BJ (cell line): ENCODE measurements around the gene FUZ. TPM values are rescaled to one million over a fixed set of nuclear protein-coding genes. Genes with fewer than 3 reads are reported as not detected.

Source experiments
- CTCF ChIA-PET: fragments of 350-600 bp; formaldehyde crosslinking; extraction: SDS; loops from one replicate; lab custom pipeline; 2021; ENCODE audit warnings: antibody characterized with exemption, inconsistent platforms; lab: Yijun Ruan, JAX
- POLR2A ChIA-PET: fragments of 300-600 bp; sonication (Branson Sonifier 250); formaldehyde crosslinking; extraction: SDS; loops from one replicate; lab custom pipeline; 2021; ENCODE audit warnings: antibody characterized with exemption; lab: Charles Lee
- DNase-seq: peaks from one replicate; pipeline ENCODE4 v3.0.0-alpha.2; 2011; ENCODE audit warnings: low read depth
- H3K27me3 ChIP-seq: 2 replicates; pipeline ENCODE4 v1.6.0; 2011; ENCODE audit warnings: low read length; ENCODE audit not compliant: control insufficient read depth, insufficient read depth
- H3K36me3 ChIP-seq: 2 replicates; pipeline ENCODE4 v1.5.1; 2011; ENCODE audit warnings: low read length; ENCODE audit not compliant: control insufficient read depth, insufficient read depth
- H3K4me3 ChIP-seq: 2 replicates; pipeline ENCODE4 v1.5.1; 2011; ENCODE audit warnings: low read depth, mild to moderate bottlenecking, control low read depth, low read length
- CTCF ChIP-seq: IDR thresholded peaks from 2 replicates; pipeline ENCODE4 v1.5.1; 2011; ENCODE audit warnings: low read depth, mild to moderate bottlenecking, control low read depth, inconsistent platforms, low read length, moderate library complexity; ENCODE audit not compliant: insufficient read depth
- polyA plus RNA-seq: library from polyadenylated mRNA; depleted of rRNA; stranded (reverse); fragments of >200 nt; gene quantifications from 2 replicates; pipeline ENCODE4 v1.2.3, GENCODE V29; 2011

FUZ gene
- polyA plus RNA-seq, 1 experiment = 14.3 TPM

DNA sequence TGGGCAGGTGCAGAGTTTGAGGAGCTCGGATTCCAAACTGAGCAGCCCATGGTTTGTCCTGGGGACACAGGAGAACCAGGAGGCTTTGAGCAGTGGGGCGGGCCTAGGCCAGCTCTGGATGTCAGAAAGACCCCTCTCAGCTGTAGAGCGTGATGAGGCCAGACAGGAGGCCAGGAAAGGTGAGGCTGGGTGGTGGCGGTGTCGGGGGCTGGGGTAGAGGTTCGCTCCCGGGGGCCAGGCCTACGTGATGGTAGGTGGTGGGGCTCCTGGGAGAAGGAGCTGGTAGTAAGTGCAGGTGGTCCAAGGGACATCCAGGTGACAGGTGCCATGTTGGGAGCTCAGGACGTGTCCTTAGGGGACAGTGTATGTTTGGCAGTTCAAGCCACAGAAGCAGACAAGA is 24.3 kb upstream of the FUZ start:
- Histone ChIP-seq H3K27me3 (no peaks in the 10 kb centered on the region), H3K4me3 (no peak overlapping the region), H3K36me3 (peaks cover 34% of the 10 kb centered on the region)
- CTCF ChIA-PET = no interaction called here
- no peak for DNase-seq
- POLR2A ChIA-PET = no interaction called here
- TF ChIP-seq CTCF = no peak

- CTCF ChIA-PET = no interaction called here
- TF ChIP-seq CTCF = no peak
- no peak for DNase-seq
- Histone ChIP-seq H3K27me3 (no peaks in the 10 kb centered on the region), H3K4me3 (no peak overlapping the region), H3K36me3 (peaks cover 39% of the 10 kb centered on the region)
- POLR2A ChIA-PET = no interaction called here
These were observed 23.9 kb upstream of the FUZ start for GRCh38 chr19:49837009-49837310.

DNA sequence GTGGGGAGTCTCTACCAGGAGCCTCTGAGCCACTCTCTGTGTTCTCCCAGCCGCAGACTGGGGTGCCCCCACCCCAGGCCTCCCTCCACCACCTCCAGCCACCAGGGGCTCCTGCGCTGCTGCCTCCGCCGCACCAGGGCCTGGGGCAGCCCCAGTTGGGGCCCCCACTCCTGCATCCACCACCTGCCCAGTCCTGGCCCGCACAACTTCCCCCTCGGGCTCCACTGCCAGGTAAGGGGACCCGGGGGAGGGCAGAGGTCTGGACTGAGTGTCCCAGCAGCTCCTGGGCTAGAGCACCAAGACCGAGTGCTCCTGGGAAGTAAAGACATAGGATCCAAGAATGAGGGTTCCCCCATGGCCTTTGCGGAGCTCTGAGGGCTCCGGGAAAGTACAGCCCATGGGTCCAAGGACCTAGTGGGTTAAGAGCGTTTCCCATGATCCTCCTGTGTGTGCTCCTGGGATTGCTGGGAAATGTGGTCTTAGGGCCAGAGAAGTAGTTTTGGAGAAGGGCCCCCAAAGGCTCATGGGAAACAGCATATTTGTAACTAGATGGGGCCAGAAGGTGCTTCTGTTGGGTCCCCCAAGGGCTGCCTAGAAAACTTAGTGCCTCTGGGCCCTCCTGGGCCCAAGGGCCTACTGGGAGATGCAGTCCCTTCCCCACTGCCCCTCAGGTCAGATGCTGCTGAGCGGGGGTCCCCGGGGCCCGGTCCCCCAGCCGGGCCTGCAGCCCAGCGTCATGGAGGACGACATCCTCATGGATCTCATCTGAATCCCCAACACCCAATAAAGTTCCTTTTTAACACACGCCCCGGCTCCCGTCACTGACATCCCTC is 23.3 kb upstream of the FUZ start:
- ChIA-PET CTCF (no interaction called here), POLR2A (no interaction called here)
- no peak for DNase-seq
- Histone ChIP-seq H3K36me3 (peaks cover 43% of the 10 kb centered on the region), H3K27me3 (no peaks in the 10 kb centered on the region), H3K4me3 (no peak overlapping the region)
- no peak for TF ChIP-seq CTCF

- H3K4me3 ChIP-seq = no peak overlapping the region
- ChIA-PET POLR2A (no interaction called here), CTCF (no interaction called here)
- DNase-seq = no peak
- no peak for TF ChIP-seq CTCF
- peaks cover 46% of the 10 kb centered on the region for H3K36me3 ChIP-seq
- H3K27me3 ChIP-seq = no peaks in the 10 kb centered on the region
These were observed 22.5 kb upstream of the FUZ start for GRCh38 chr19:49835562-49835961.

DNA sequence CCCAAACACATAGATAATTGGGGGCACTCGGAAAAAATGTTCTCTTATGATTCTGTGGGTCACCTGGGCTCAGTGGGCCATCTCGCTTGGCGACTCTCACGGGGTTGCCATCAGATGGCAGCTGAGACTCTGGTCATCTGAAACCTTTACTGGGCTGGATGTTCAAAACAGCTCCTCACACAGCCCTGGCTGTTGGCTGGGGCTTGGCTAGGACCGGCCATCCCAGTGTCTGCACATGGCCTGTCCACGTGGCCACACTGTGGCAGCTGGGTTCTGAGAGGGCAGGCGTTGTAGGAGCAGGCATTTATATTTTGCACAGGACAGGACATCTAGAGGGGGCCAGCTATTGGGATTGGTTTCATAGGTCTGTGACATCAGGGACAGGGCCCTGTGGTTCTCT is 20.5 kb upstream of the FUZ start:
- no peaks in the 10 kb centered on the region for H3K27me3 ChIP-seq
- H3K36me3 ChIP-seq = peaks cover 50% of the 10 kb centered on the region
- TF ChIP-seq CTCF = no peak
- CTCF ChIA-PET = no interaction called here
- no peak for DNase-seq
- H3K4me3 ChIP-seq = no peak overlapping the region
- POLR2A ChIA-PET = no interaction called here
